ENCODE measurements around the gene SMIM30. TPM values are rescaled to one million over a fixed set of nuclear protein-coding genes. Genes with fewer than 3 reads are reported as not detected.
"Not testable (repeated sequence)": the region's sequence is repeated elsewhere in the genome, so short reads cannot be mapped to it uniquely, and the experiment has no call there.

Gene SMIM30
- total RNA-seq, 2 experiments from 2014 or later = 43.3 to 55.1 TPM

DNA sequence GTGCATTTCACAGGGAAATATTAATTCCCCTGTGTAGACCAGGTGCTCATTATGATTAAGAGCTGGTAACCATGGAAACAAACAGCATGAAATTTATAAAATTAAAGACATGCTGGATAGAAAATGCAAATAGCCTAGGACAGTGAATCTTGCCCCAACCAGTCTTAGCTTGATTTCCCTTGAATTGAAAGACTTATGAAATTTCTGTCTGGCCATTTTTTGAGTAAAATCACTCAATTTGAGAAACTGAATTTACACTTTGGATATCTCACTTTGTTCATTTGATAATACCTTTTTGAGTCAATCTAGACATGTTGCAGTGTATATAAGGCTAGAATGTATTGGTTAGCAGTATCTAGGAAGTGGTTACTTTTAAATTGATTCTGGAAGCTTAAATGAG, 4.4 kb upstream of the SMIM30 start:
- intact Hi-C loops (cut with micrococcal nuclease; ENCODE audit: unreplicated experiment) = no loop called here
- H3K27ac ChIP-seq (ENCODE audit: low read depth, low read length, poor library complexity, severe bottlenecking) = no peak overlapping the region
- ChIA-PET CTCF (ENCODE audit: unreplicated experiment) (no interaction called here), POLR2A (interaction anchor here (0.6 to 4.3 kb wide), 5 partner anchors 7 to 20 kb away, joined by 3 to 47 read pairs (median 4); no protein-coding TSS in a partner anchor)
- peak overlapping the region; percentile 49; the same call in 1 of the 2 replicates for H2AFZ ChIP-seq (ENCODE audit: low read length)
- H3K9me3 ChIP-seq (ENCODE audit: low read length) = no peaks in the 10 kb centered on the region
- DNase-seq (ENCODE audit: low spot score) = no peak
- H3K4me1 ChIP-seq (ENCODE audit: insufficient read depth, low read length, poor library complexity, severe bottlenecking) = peaks cover 35% of the 10 kb centered on the region
- TF ChIP-seq, protein P1, sequence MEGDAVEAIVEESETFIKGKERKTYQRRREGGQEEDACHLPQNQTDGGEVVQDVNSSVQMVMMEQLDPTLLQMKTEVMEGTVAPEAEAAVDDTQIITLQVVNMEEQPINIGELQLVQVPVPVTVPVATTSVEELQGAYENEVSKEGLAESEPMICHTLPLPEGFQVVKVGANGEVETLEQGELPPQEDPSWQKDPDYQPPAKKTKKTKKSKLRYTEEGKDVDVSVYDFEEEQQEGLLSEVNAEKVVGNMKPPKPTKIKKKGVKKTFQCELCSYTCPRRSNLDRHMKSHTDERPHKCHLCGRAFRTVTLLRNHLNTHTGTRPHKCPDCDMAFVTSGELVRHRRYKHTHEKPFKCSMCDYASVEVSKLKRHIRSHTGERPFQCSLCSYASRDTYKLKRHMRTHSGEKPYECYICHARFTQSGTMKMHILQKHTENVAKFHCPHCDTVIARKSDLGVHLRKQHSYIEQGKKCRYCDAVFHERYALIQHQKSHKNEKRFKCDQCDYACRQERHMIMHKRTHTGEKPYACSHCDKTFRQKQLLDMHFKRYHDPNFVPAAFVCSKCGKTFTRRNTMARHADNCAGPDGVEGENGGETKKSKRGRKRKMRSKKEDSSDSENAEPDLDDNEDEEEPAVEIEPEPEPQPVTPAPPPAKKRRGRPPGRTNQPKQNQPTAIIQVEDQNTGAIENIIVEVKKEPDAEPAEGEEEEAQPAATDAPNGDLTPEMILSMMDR (conservative IDR thresholded peaks at IDR 0.05; ENCODE audit: low read length) = no peak
- no peak for TF ChIP-seq EZH2phosphoT487 (IDR thresholded peaks at IDR 0.05; ENCODE audit: borderline replicate concordance, low read depth, low read length)
- no TSS peak for BruUV-seq (replicated peaks)
- no peak overlapping the region for H3K4me2 ChIP-seq (ENCODE audit: low read length)
- no peaks in the 10 kb centered on the region for H3K36me3 ChIP-seq (ENCODE audit: insufficient read depth, low read length)
- no peaks in the 10 kb centered on the region for H3K79me2 ChIP-seq (ENCODE audit: insufficient read depth, low read depth, low read length)
- H3K9me2 ChIP-seq (ENCODE audit: insufficient read depth, low read length) = no peaks in the 10 kb centered on the region
- no peak overlapping the region for H3K4me3 ChIP-seq (ENCODE audit: low read depth, low read length, poor library complexity, severe bottlenecking)
- no peaks in the 10 kb centered on the region for H4K20me1 ChIP-seq (ENCODE audit: insufficient read depth, low read length)

DNA sequence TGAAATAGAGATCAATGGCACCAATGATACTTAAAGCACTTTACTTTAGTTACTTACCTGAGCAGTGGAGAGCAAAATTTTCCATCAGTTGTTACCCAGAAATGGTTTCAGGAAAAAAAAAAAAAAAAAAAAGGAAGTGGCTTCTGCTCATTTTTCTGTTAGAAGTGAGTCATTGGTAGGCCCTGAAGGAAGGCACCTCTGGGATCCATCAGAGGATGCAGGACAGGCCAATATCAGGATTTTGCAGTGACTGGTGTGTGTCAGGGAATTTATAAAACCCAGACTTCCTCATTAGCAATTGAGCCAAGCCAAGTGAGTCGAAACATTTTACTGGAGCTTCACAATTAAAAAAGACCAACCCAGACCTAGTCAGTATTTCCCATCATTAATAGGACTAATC, 2.3 kb upstream of the SMIM30 start:
- H3K4me3 ChIP-seq (ENCODE audit: low read depth, low read length, poor library complexity, severe bottlenecking) = no peak overlapping the region
- no TSS peak for BruUV-seq (replicated peaks)
- DNase-seq (ENCODE audit: low spot score) = no peak
- H3K4me2 ChIP-seq (ENCODE audit: low read length) = peak overlapping the region; percentile 15; the same call in 1 of the 2 replicates
- peak overlapping the region; percentile 95 for H2AFZ ChIP-seq (ENCODE audit: low read length)
- POLR2A ChIA-PET = interaction anchor here (0.7 to 4.3 kb wide), 8 partner anchors 9 to 699 kb away, joined by 3 to 47 read pairs (median 6); no protein-coding TSS in a partner anchor
- H4K20me1 ChIP-seq (ENCODE audit: insufficient read depth, low read length) = no peaks in the 10 kb centered on the region
- peaks cover 44% of the 10 kb centered on the region for H3K4me1 ChIP-seq (ENCODE audit: insufficient read depth, low read length, poor library complexity, severe bottlenecking)
- H3K27ac ChIP-seq (ENCODE audit: low read depth, low read length, poor library complexity, severe bottlenecking) = no peak overlapping the region
- CTCF ChIA-PET (ENCODE audit: unreplicated experiment) = no interaction called here
- H3K79me2 ChIP-seq (ENCODE audit: insufficient read depth, low read depth, low read length) = no peaks in the 10 kb centered on the region
- H3K9me3 ChIP-seq (ENCODE audit: low read length) = no peaks in the 10 kb centered on the region
- no peaks in the 10 kb centered on the region; the same call in 1 of the 2 replicates for H3K36me3 ChIP-seq (ENCODE audit: insufficient read depth, low read length)
- TF ChIP-seq, protein P1 (conservative IDR thresholded peaks at IDR 0.05; ENCODE audit: low read length) = no peak
- no peak for TF ChIP-seq EZH2phosphoT487 (IDR thresholded peaks at IDR 0.05; ENCODE audit: borderline replicate concordance, low read depth, low read length)
- intact Hi-C loops (cut with micrococcal nuclease; ENCODE audit: unreplicated experiment) = no loop called here
- no peaks in the 10 kb centered on the region for H3K9me2 ChIP-seq (ENCODE audit: insufficient read depth, low read length)

DNA sequence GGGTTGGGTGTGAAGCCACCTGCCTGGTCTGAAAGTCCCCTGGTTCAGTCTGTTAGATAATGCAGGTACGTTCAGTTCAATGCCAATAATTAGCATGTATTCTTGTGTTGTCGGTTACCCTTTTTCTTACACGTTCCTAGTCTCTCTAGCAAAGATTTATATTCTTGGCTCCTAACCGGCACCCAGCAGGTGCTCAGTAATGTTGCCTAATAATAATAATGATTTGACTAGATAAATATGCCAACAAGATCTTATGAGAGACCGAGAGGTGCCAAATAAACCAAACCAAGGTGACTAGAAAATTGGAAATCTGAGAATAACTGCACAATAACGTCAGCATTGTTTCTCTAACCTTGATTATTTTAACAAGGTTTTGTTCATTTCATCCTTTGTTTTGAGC, 1.1 kb upstream of the SMIM30 start:
- intact Hi-C loops (cut with micrococcal nuclease; ENCODE audit: unreplicated experiment) = loop anchor here (10.0 kb wide), 1 partner anchor 915 kb away; the partner anchor contains the start of genes DOCK4 and ZNF277

DNA sequence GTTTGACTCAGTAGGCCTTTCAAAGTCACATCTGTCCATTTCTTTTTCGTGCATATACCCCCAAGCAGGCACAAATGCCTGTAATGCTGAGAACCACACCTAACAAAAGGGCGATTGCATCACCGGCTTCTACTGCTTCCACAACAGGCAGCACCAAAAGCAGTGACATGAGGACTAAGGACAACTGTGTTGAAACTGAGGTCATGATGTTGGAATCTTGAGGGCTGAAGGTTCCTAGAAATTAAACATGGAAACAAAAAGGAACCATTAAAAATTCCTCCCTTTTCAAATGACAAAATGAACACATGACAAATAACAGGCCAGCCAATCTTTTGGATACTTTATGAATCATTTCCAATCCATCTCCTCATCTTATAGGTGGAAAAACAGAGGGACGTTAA, 980 bp downstream of the SMIM30 start:
- H3K79me2 ChIP-seq (ENCODE audit: insufficient read depth, low read depth, low read length); H3K27ac ChIP-seq (ENCODE audit: low read depth, low read length, poor library complexity, severe bottlenecking); H3K36me3 ChIP-seq (ENCODE audit: insufficient read depth, low read length); H3K9me3 ChIP-seq (ENCODE audit: low read length); H4K20me1 ChIP-seq (ENCODE audit: insufficient read depth, low read length); H2AFZ ChIP-seq (ENCODE audit: low read length); BruUV-seq (replicated peaks); DNase-seq (ENCODE audit: low spot score); CTCF ChIA-PET (ENCODE audit: unreplicated experiment); H3K9me2 ChIP-seq (ENCODE audit: insufficient read depth, low read length): not testable (repeated sequence)
- POLR2A ChIA-PET = interaction anchor here (0.6 to 1.6 kb wide), 5 partner anchors 9 to 32 kb away, joined by 4 to 15 read pairs (median 5); no protein-coding TSS in a partner anchor
- Histone ChIP-seq H3K4me3 (ENCODE audit: low read depth, low read length, poor library complexity, severe bottlenecking) (peak overlapping the region; percentile 78), H3K4me2 (ENCODE audit: low read length) (peak overlapping the region; percentile 65), H3K4me1 (ENCODE audit: insufficient read depth, low read length, poor library complexity, severe bottlenecking) (peaks cover 49% of the 10 kb centered on the region)
- intact Hi-C loops (cut with micrococcal nuclease; ENCODE audit: unreplicated experiment) = loop anchor here (10.0 kb wide), 1 partner anchor 913 kb away; the partner anchor contains the start of genes DOCK4 and ZNF277

More for the DNA sequence above, 1.1 kb upstream of the SMIM30 start:
- no TSS peak for BruUV-seq (replicated peaks)
- no peaks in the 10 kb centered on the region for H3K9me2 ChIP-seq (ENCODE audit: insufficient read depth, low read length)
- no peak for DNase-seq (ENCODE audit: low spot score)
- no peaks in the 10 kb centered on the region for H3K79me2 ChIP-seq (ENCODE audit: insufficient read depth, low read depth, low read length)
- no peak for TF ChIP-seq EZH2phosphoT487 (IDR thresholded peaks at IDR 0.05; ENCODE audit: borderline replicate concordance, low read depth, low read length)
- TF ChIP-seq, protein P1 (conservative IDR thresholded peaks at IDR 0.05; ENCODE audit: low read length) = no peak
- CTCF ChIA-PET (ENCODE audit: unreplicated experiment) = no interaction called here
- peaks cover 49% of the 10 kb centered on the region for H3K4me1 ChIP-seq (ENCODE audit: insufficient read depth, low read length, poor library complexity, severe bottlenecking)
- no peaks in the 10 kb centered on the region; the same call in 1 of the 2 replicates for H3K36me3 ChIP-seq (ENCODE audit: insufficient read depth, low read length)
- no peaks in the 10 kb centered on the region for H3K9me3 ChIP-seq (ENCODE audit: low read length)
- peak overlapping the region; percentile 65; the same call in 1 of the 2 replicates for H3K4me2 ChIP-seq (ENCODE audit: low read length)
- POLR2A ChIA-PET = interaction anchor here (1.0 to 4.3 kb wide), 7 partner anchors 10 to 698 kb away, joined by 3 to 47 read pairs (median 6); no protein-coding TSS in a partner anchor
- H4K20me1 ChIP-seq (ENCODE audit: insufficient read depth, low read length) = no peaks in the 10 kb centered on the region
- no peak overlapping the region for H3K4me3 ChIP-seq (ENCODE audit: low read depth, low read length, poor library complexity, severe bottlenecking)
- H3K27ac ChIP-seq (ENCODE audit: low read depth, low read length, poor library complexity, severe bottlenecking) = no peak overlapping the region
- peak overlapping the region; percentile 95 for H2AFZ ChIP-seq (ENCODE audit: low read length)
